WERI-Rb-1 (cell line): ENCODE results near the gene C11orf68.
"Not testable (repeated sequence)": the region's sequence is repeated elsewhere in the genome, so short reads cannot be mapped to it uniquely, and the experiment has no call there.

Experiments used
- DNase-seq: peaks from one replicate; pipeline ENCODE4 v3.0.0-alpha.2; 2020
- H3K27ac ChIP-seq: fragments of 250-450 bp; sonication (Bioruptor Pico); 2 replicates; pipeline ENCODE4 v1.5.1; 2020; ENCODE audit warnings: mild to moderate bottlenecking, moderate library complexity
- H3K27me3 ChIP-seq: fragments of 250-450 bp; sonication (Bioruptor Pico); 2 replicates; pipeline ENCODE4 v1.5.1; 2021; ENCODE audit warnings: mild to moderate bottlenecking, low read depth, moderate library complexity; ENCODE audit not compliant: insufficient read depth, severe bottlenecking
- H3K36me3 ChIP-seq: fragments of 250-450 bp; sonication (Bioruptor Pico); 2 replicates; pipeline ENCODE4 v1.5.1; 2020; ENCODE audit warnings: mild to moderate bottlenecking, moderate library complexity
- H3K4me3 ChIP-seq: 2 replicates; pipeline ENCODE4 v1.5.1; 2011; ENCODE audit warnings: low read depth, mild to moderate bottlenecking, control low read depth, low read length
- H3K9me3 ChIP-seq: fragments of 250-450 bp; sonication (Bioruptor Pico); 2 replicates; pipeline ENCODE4 v1.5.1; 2021; ENCODE audit warnings: mild to moderate bottlenecking, moderate library complexity; ENCODE audit not compliant: severe bottlenecking
- CTCF ChIP-seq: IDR thresholded peaks from 2 replicates; pipeline ENCODE4 v1.5.1; 2011; ENCODE audit warnings: low read depth, mild to moderate bottlenecking, control low read depth, inconsistent platforms, low read length

C11orf68 gene

GRCh38 chr11:65894034-65894591 lies 24.7 kb downstream of the C11orf68 start:
- no peaks in the 10 kb centered on the region for H3K36me3 ChIP-seq
- no peaks in the 10 kb centered on the region for H3K9me3 ChIP-seq
- H3K27me3 ChIP-seq: no peaks in the 10 kb centered on the region
- DNase-seq: no peak
- no peak for TF ChIP-seq CTCF
- peak overlapping the region; percentile 66 for H3K27ac ChIP-seq
- H3K4me3 ChIP-seq: no peak overlapping the region; the same call in 1 of the 2 replicates

GRCh38 chr11:65892661-65893317 lies 26.1 kb downstream of the C11orf68 start:
- Histone ChIP-seq H3K9me3 (no peaks in the 10 kb centered on the region), H3K27ac (no peak overlapping the region), H3K4me3 (no peak overlapping the region), H3K27me3 (no peaks in the 10 kb centered on the region), H3K36me3 (no peaks in the 10 kb centered on the region)
- no peak for TF ChIP-seq CTCF
- no peak for DNase-seq

GRCh38 chr11:65892137-65892540 lies 26.7 kb downstream of the C11orf68 start:
- H3K36me3 ChIP-seq, H3K27me3 ChIP-seq, H3K9me3 ChIP-seq, DNase-seq: not testable (repeated sequence)
- H3K4me3 ChIP-seq: peak overlapping the region; percentile 87
- peak overlapping the region; percentile 86; the same call in 1 of the 2 replicates for H3K27ac ChIP-seq

- Histone ChIP-seq H3K4me3 (peak overlapping the region; percentile 87), H3K9me3 (no peaks in the 10 kb centered on the region), H3K27ac (peak overlapping the region; percentile 86), H3K36me3 (peaks cover 7% of the 10 kb centered on the region), H3K27me3 (no peaks in the 10 kb centered on the region)
- TF ChIP-seq CTCF: peak; percentile 65
- DNase-seq: peak; percentile 58
Measured at GRCh38 chr11:65891219-65892136, 27.4 kb downstream of the C11orf68 start.

- peaks cover 16% of the 10 kb centered on the region for H3K36me3 ChIP-seq
- H3K4me3 ChIP-seq: peak within 1 kb of the TSS; percentile 87
- peak; percentile 97 for DNase-seq
- TF ChIP-seq CTCF: peak; percentile 30; the same call in 1 of the 2 replicates
- no peaks in the 10 kb centered on the region for H3K9me3 ChIP-seq
- H3K27ac ChIP-seq: peak within 1 kb of the TSS; percentile 86
- H3K27me3 ChIP-seq: no peaks in the 10 kb centered on the region
Measured at GRCh38 chr11:65890324-65891218, 28.3 kb downstream of the C11orf68 start, which contains the start of gene CCDC85B. Gene CCDC85B (plus strand): TSS chr11:65890673. CDS start chr11:65890784, 111 bp downstream.
